H1 (cell line): Measurements from ENCODE around the gene TUT4. TPM values are rescaled to one million over a fixed set of nuclear protein-coding genes. Genes with fewer than 3 reads are reported as not detected.

Experiments
- CTCF ChIA-PET: fragments of 300-600 bp; sonication (Branson Sonifier 250); formaldehyde crosslinking; loops from one replicate; lab custom pipeline; 2021; ENCODE audit not compliant: partially characterized antibody; lab: Charles Lee
- POLR2A ChIA-PET: fragments of 300-600 bp; sonication (Branson Sonifier 250); formaldehyde crosslinking; loops from one replicate; lab custom pipeline; 2021; ENCODE audit warnings: inconsistent platforms; ENCODE audit not compliant: partially characterized antibody; lab: Charles Lee
- DNase-seq, 2 experiments: peaks; one replicate each; pipeline versions ENCODE4 v3.0.0 to v3.0.0-alpha.2; 2010 to 2022; ENCODE audit warnings: low spot score in 2 of 2, low read depth in 1 of 2, mixed read lengths in 1 of 2
- FAIRE-seq: peaks from 2 replicates; lab custom pipeline; 2011; peaks lifted over from hg19 to GRCh38; lab: Jason Lieb, UNC
- H2AFZ ChIP-seq: 2 replicates; pipeline ENCODE4 v1.8.1; 2012; ENCODE audit warnings: low read length, inconsistent platforms
- H2AK5ac ChIP-seq: 2 replicates; pipeline ENCODE4 v1.6.1; 2013; ENCODE audit warnings: low read depth, low read length
- H2BK120ac ChIP-seq: replicated peaks from 2 replicates; pipeline ENCODE3; 2013; ENCODE audit warnings: low read depth, low read length, inconsistent platforms
- H2BK12ac ChIP-seq: 2 replicates; pipeline ENCODE4 v1.6.1; 2013; ENCODE audit warnings: low read depth, low read length
- H2BK15ac ChIP-seq: 2 replicates; pipeline ENCODE4 v1.6.1; 2013; ENCODE audit warnings: low read length
- H2BK20ac ChIP-seq: 2 replicates; pipeline ENCODE4 v1.6.1; 2013; ENCODE audit warnings: low read length
- H2BK5ac ChIP-seq: 2 replicates; pipeline ENCODE4 v1.6.1; 2013; ENCODE audit warnings: low read depth, low read length
- H3K14ac ChIP-seq: 2 replicates; pipeline ENCODE4 v1.6.1; 2013; ENCODE audit warnings: inconsistent platforms; ENCODE audit not compliant: insufficient read length
- H3K18ac ChIP-seq: 2 replicates; pipeline ENCODE4 v1.6.1; 2013; ENCODE audit warnings: low read length; ENCODE audit errors: extremely low read depth
- H3K23ac ChIP-seq: 2 replicates; pipeline ENCODE4 v1.6.1; 2013; ENCODE audit warnings: inconsistent platforms; ENCODE audit not compliant: insufficient read length
- H3K23me2 ChIP-seq: 2 replicates; pipeline ENCODE4 v1.6.1; 2013; ENCODE audit warnings: low read depth, low read length
- H3K27ac ChIP-seq: 2 replicates; pipeline ENCODE4 v1.6.1; 2011; ENCODE audit warnings: low read depth, low read length, inconsistent platforms
- H3K27me3 ChIP-seq, 4 experiments: replicated peaks in 1 of 4; 1 replicate in 1 of 4; 2 replicates in 3 of 4; pipeline versions ENCODE4 v1.6.1 to v1.8.1; 2011 to 2013; ENCODE audit warnings: low read length in 3 of 4, mild to moderate bottlenecking in 3 of 4, inconsistent platforms in 2 of 4, mixed read lengths in 2 of 4, moderate library complexity in 1 of 4; ENCODE audit not compliant: control insufficient read depth in 3 of 4, insufficient read depth in 3 of 4; ENCODE audit errors: extremely low read depth in 1 of 4
- H3K36me3 ChIP-seq, 4 experiments: 2 replicates each; pipeline versions ENCODE4 v1.6.1 to v1.8.1; 2011 to 2013; ENCODE audit warnings: mild to moderate bottlenecking in 4 of 4, low read length in 3 of 4, moderate library complexity in 2 of 4, control low read depth in 1 of 4, inconsistent platforms in 1 of 4; ENCODE audit not compliant: insufficient read depth in 4 of 4, control insufficient read depth in 2 of 4
- H3K4ac ChIP-seq: replicated peaks from 2 replicates; pipeline ENCODE3; 2013; ENCODE audit warnings: low read length, low read depth, mixed read lengths, inconsistent platforms; ENCODE audit not compliant: insufficient read length
- H3K4me1 ChIP-seq, 4 experiments: replicated peaks in 1 of 4; 1 replicate in 1 of 4; 2 replicates in 3 of 4; pipeline versions ENCODE4 v1.6.1 to v1.8.1; 2011 to 2013; ENCODE audit warnings: low read length in 3 of 4, inconsistent platforms in 2 of 4, mixed read lengths in 1 of 4; ENCODE audit not compliant: insufficient read depth in 4 of 4, control insufficient read depth in 3 of 4
- H3K4me2 ChIP-seq, 2 experiments: 2 replicates each; pipeline versions ENCODE4 v1.6.1 to v1.8.1; 2011 to 2013; ENCODE audit warnings: low read depth in 2 of 2, low read length in 2 of 2, control low read depth in 1 of 2, inconsistent platforms in 1 of 2, mild to moderate bottlenecking in 1 of 2; ENCODE audit not compliant: insufficient read depth in 1 of 2
- H3K4me3 ChIP-seq, 4 experiments: fragments of 200-600, 300-600 bp in 1 of 4; sonication (generic), shearing (Covaris generic), sonication (Bioruptor Twin) in 1 of 4; 2 replicates each; pipeline versions ENCODE4 v1.5.1 to v1.8.1; 2011 to 2016; ENCODE audit warnings: low read length in 4 of 4, low read depth in 3 of 4, control low read depth in 2 of 4, inconsistent platforms in 2 of 4, mild to moderate bottlenecking in 2 of 4, mixed read lengths in 1 of 4, moderate library complexity in 1 of 4; ENCODE audit not compliant: insufficient read depth in 2 of 4; ENCODE audit errors: extremely low read depth in 1 of 4
- H3K56ac ChIP-seq: replicated peaks from 2 replicates; pipeline ENCODE3; 2013; ENCODE audit warnings: low read depth, mild to moderate bottlenecking, mixed read lengths, low read length, inconsistent platforms; ENCODE audit not compliant: insufficient read length
- H3K79me1 ChIP-seq: 2 replicates; pipeline ENCODE4 v1.6.1; 2013; ENCODE audit warnings: low read depth, low read length, control low read depth
- H3K79me2 ChIP-seq, 2 experiments: 2 replicates each; pipeline versions ENCODE4 v1.6.1 to v1.8.1; 2012 to 2013; ENCODE audit warnings: low read length in 2 of 2, mild to moderate bottlenecking in 2 of 2, inconsistent platforms in 1 of 2; ENCODE audit not compliant: insufficient read depth in 2 of 2, control insufficient read depth in 1 of 2
- H3K9ac ChIP-seq, 4 experiments: replicated peaks in 1 of 4; 1 replicate in 1 of 4; 2 replicates in 3 of 4; pipeline versions ENCODE4 v1.6.1 to v1.8.1; 2011 to 2013; ENCODE audit warnings: low read depth in 3 of 4, low read length in 3 of 4, control low read depth in 2 of 4, mild to moderate bottlenecking in 2 of 4, moderate library complexity in 2 of 4, inconsistent platforms in 1 of 4; ENCODE audit errors: extremely low read depth in 1 of 4
- H3K9me3 ChIP-seq, 2 experiments: 2 replicates each; pipeline versions ENCODE4 v1.6.1 to v1.8.1; 2012 to 2013; ENCODE audit warnings: mild to moderate bottlenecking in 2 of 2, moderate library complexity in 2 of 2, control low read depth in 1 of 2, inconsistent platforms in 1 of 2, low read depth in 1 of 2, low read length in 1 of 2, mixed read lengths in 1 of 2; ENCODE audit not compliant: insufficient read depth in 2 of 2
- H4K20me1 ChIP-seq, 2 experiments: replicated peaks in 1 of 2; 2 replicates each; pipeline versions ENCODE3 to v1.8.1; 2011 to 2013; ENCODE audit warnings: inconsistent platforms in 2 of 2, low read length in 2 of 2, mild to moderate bottlenecking in 1 of 2; ENCODE audit not compliant: insufficient read depth in 2 of 2, control insufficient read depth in 1 of 2
- H4K5ac ChIP-seq: 2 replicates; pipeline ENCODE4 v1.6.1; 2013; ENCODE audit warnings: low read length, low read depth, mixed read lengths, inconsistent platforms; ENCODE audit not compliant: insufficient read length
- H4K8ac ChIP-seq: 2 replicates; pipeline ENCODE4 v1.8.0; 2013; ENCODE audit warnings: mild to moderate bottlenecking, moderate library complexity, low read length, inconsistent platforms; ENCODE audit not compliant: insufficient read depth; ENCODE audit errors: extremely low read depth
- H4K91ac ChIP-seq: replicated peaks from 2 replicates; pipeline ENCODE3; 2013; ENCODE audit warnings: low read length, mixed read lengths, inconsistent platforms; ENCODE audit not compliant: insufficient read length
- BCL11A ChIP-seq, 2 experiments: IDR thresholded peaks; one replicate each; pipeline ENCODE4 v1.6.1; 2011; ENCODE audit warnings: low read depth in 2 of 2, low read length in 2 of 2, mild to moderate bottlenecking in 2 of 2
- CHD2 ChIP-seq: IDR thresholded peaks from 2 replicates; pipeline ENCODE4 v1.6.1; 2012; ENCODE audit warnings: low read length, improper control_type of control experiment
- CTBP2 ChIP-seq: IDR thresholded peaks from 2 replicates; pipeline ENCODE4 v1.7.0; 2011; ENCODE audit warnings: borderline replicate concordance, mild to moderate bottlenecking, moderate library complexity, mixed read lengths, low read length; ENCODE audit not compliant: insufficient read depth, insufficient read length
- E2F6 ChIP-seq: IDR thresholded peaks from 2 replicates; pipeline ENCODE4 v1.6.1; 2012; ENCODE audit warnings: inconsistent platforms
- FOSL1 ChIP-seq: IDR thresholded peaks from 2 replicates; pipeline ENCODE4 v1.6.1; 2011; ENCODE audit warnings: mild to moderate bottlenecking, low read depth, low read length, moderate library complexity; ENCODE audit not compliant: insufficient read depth
- GABPA ChIP-seq: IDR thresholded peaks from 2 replicates; pipeline ENCODE4 v1.6.1; 2011; ENCODE audit warnings: mild to moderate bottlenecking, low read length, moderate library complexity, borderline replicate concordance; ENCODE audit not compliant: insufficient read depth
- JUND ChIP-seq: IDR thresholded peaks from 2 replicates; pipeline ENCODE4 v1.6.1; 2011; ENCODE audit warnings: mild to moderate bottlenecking, improper control_type of control experiment, low read length
- KDM4A ChIP-seq: IDR thresholded peaks from one replicate; pipeline ENCODE4 v1.7.1; 2012; ENCODE audit warnings: low read depth, mild to moderate bottlenecking, moderate library complexity, low read length, inconsistent platforms; ENCODE audit not compliant: severe bottlenecking
- RXRA ChIP-seq: IDR thresholded peaks from 2 replicates; pipeline ENCODE4 v1.6.1; 2011; ENCODE audit warnings: low read depth, mild to moderate bottlenecking, low read length, moderate library complexity; ENCODE audit not compliant: insufficient read depth
- SP4 ChIP-seq: IDR thresholded peaks from 2 replicates; pipeline ENCODE4 v1.6.1; 2012; ENCODE audit warnings: low read length, inconsistent platforms
- SRF ChIP-seq: IDR thresholded peaks from 2 replicates; pipeline ENCODE4 v1.6.1; 2011; ENCODE audit warnings: mild to moderate bottlenecking, low read depth, low read length, moderate library complexity
- TBP ChIP-seq: IDR thresholded peaks from 2 replicates; pipeline ENCODE4 v1.6.1; 2011; ENCODE audit warnings: low read depth, low read length, improper control_type of control experiment
- TEAD4 ChIP-seq: IDR thresholded peaks from 2 replicates; pipeline ENCODE4 v1.6.1; 2012; ENCODE audit warnings: low read depth, low read length, inconsistent platforms, mixed read lengths
- WGBS, 2 experiments: shearing (Covaris generic) in 1 of 2; methylation state at CpG; one replicate each; pipeline versions ENCODE4 v1.1.6 to v1.1.7; 2013 to 2015; ENCODE audit warnings: low lambda C conversion rate in 2 of 2, mixed read lengths in 2 of 2, inconsistent platforms in 1 of 2, low coverage in 1 of 2, missing lambda C conversion rate in 1 of 2; ENCODE audit not compliant: insufficient replicate concordance in 2 of 2, insufficient coverage in 1 of 2, insufficient read length in 1 of 2; ENCODE audit errors: extremely low coverage in 1 of 2, missing lambda C conversion rate in 1 of 2; 5-methylcytosine and 5-hydroxymethylcytosine counted together
- polyA plus RNA-seq, 7 experiments: library from polyadenylated mRNA; depleted of rRNA in 3 of 7; stranded (reverse) in 5 of 7; unstranded in 2 of 7; fragments of >200 nt in 5 of 7; fragments of 200-250 nt in 2 of 7; gene quantifications; 1 replicate in 5 of 7; 2 replicates in 1 of 7; 4 replicates in 1 of 7; pipeline versions ENCODE4 v1.2.1 to v1.2.3, GENCODE V29; 2011 to 2013; ENCODE audit warnings: missing spikeins in 2 of 7, mixed read lengths in 2 of 7
- total RNA-seq: library from RNA; stranded (reverse); fragmentation: NEBNext Ultra II Directional; extraction: Animal tissue kit (Norgen Biotek cat#: 25700); gene quantifications from 2 replicates; pipeline ENCODE4 v1.2.1, GENCODE V29; 2021

Gene TUT4
- total and polyA plus RNA-seq, 2 of the 8 experiments (the other 6 are each of a cell fraction or from before 2014, with no cell fraction given) = 54.5 to 63.3 TPM

- no peak overlapping the region for H3K23ac ChIP-seq
- POLR2A ChIA-PET = no interaction called here
- DNase-seq = no peak
- no peak overlapping the region for H2BK5ac ChIP-seq
- no peaks in the 10 kb centered on the region for H3K9me3 ChIP-seq
- H4K5ac ChIP-seq = no peak overlapping the region
- no peak overlapping the region for H2AFZ ChIP-seq
- H3K79me1 ChIP-seq = peaks cover 3% of the 10 kb centered on the region; the same call in 1 of the 2 replicates
- H3K9ac ChIP-seq = peak overlapping the region; percentile 66 to 94 (median 74); a peak in 6 of 7 replicates
- H3K23me2 ChIP-seq = peaks cover 16% of the 10 kb centered on the region
- no peak overlapping the region for H2AK5ac ChIP-seq
- no peak overlapping the region for H4K91ac ChIP-seq
- no peaks in the 10 kb centered on the region for H3K27me3 ChIP-seq
- TF ChIP-seq RXRA (no peak), CTBP2 (no peak), JUND (no peak), KDM4A (no peak), FOSL1 (no peak), TBP (no peak), BCL11A (IDR thresholded peaks at IDR 0.05; ENCODE audit: low read depth in 2 of 2, low read length in 2 of 2) (no peak), GABPA (no peak), E2F6 (no peak), SP4 (no peak), CHD2 (no peak), TEAD4 (no peak), SRF (no peak)
- TF ChIP-seq, all 59 proteins: peak for 0
- no peak overlapping the region for H4K8ac ChIP-seq
- 11% methylated on average over 20 of the region's 20 CpGs; no CpG with 5 or more reads in 1 of the 2 experiments for WGBS, 2 experiments
- H3K79me2 ChIP-seq = peaks cover 18 to 58% of the 10 kb centered on the region in 2 experiments; a peak in 3 of 4 replicates
- H3K18ac ChIP-seq = no peak overlapping the region
- no peak overlapping the region for H2BK15ac ChIP-seq
- H3K36me3 ChIP-seq = no peaks in the 10 kb centered on the region
- peak overlapping the region; percentile 79 to 85 for H3K4me2 ChIP-seq
- H4K20me1 ChIP-seq = peaks cover 5 to 9% of the 10 kb centered on the region in 2 experiments
- H3K56ac ChIP-seq = no peak overlapping the region
- no peak overlapping the region for H3K27ac ChIP-seq
- no peak overlapping the region for H2BK20ac ChIP-seq
- H3K4me1 ChIP-seq = peaks cover 3 to 11% (median 9%) of the 10 kb centered on the region in 4 experiments; a peak in 5 of 7 replicates
- CTCF ChIA-PET = no interaction called here
- H3K14ac ChIP-seq = no peak overlapping the region
- FAIRE-seq = no peak
- no peak overlapping the region for H3K4ac ChIP-seq
- no peak overlapping the region for H2BK120ac ChIP-seq
- no peak overlapping the region for H2BK12ac ChIP-seq
- H3K4me3 ChIP-seq = peak overlapping the region; percentile 75 to 94 (median 87)
Observed at GRCh38 chr1:52551507-52552235, 1.2 kb downstream of the TUT4 start.
